Keratinocyte (primary cell): ENCODE results near the gene SLC49A4.

Experiments used
- EZH2 ChIP-seq: IDR thresholded peaks from one replicate; pipeline ENCODE4 v1.6.1; 2012; ENCODE audit warnings: inconsistent platforms, mild to moderate bottlenecking, low read length, moderate library complexity
- TF ChIP-seq, protein P1 (sequence below), 3 experiments: IDR thresholded peaks in 1 of 3; conservative IDR thresholded peaks in 1 of 3; optimal IDR thresholded peaks in 1 of 3; 2 replicates in 2 of 3; 3 replicates in 1 of 3; pipeline versions ENCODE3 to v1.5.1; 2011; ENCODE audit warnings: low read length in 3 of 3, mild to moderate bottlenecking in 3 of 3, moderate library complexity in 2 of 3, control low read depth in 1 of 3, inconsistent platforms in 1 of 3; ENCODE audit not compliant: insufficient read depth in 2 of 3; ENCODE audit errors: extremely low read depth in 1 of 3

DNA sequence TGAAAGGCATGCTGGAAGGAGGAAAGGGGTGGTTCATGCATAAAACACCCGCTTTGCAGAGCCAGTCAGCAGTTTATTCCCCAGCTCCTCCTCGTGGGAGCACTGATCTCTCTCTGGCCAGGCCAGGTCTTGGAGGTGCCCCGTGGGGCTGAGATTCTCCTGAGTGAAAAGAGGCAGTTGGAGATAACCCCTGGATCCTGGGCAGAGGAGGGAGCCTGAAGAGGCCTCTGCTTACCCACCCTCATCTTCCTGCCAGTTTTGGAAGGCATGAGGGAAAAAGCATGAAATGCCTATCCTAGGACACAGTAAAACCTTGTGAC lies 124.4 kb downstream of the SLC49A4 start:
- TF ChIP-seq, protein P1, sequence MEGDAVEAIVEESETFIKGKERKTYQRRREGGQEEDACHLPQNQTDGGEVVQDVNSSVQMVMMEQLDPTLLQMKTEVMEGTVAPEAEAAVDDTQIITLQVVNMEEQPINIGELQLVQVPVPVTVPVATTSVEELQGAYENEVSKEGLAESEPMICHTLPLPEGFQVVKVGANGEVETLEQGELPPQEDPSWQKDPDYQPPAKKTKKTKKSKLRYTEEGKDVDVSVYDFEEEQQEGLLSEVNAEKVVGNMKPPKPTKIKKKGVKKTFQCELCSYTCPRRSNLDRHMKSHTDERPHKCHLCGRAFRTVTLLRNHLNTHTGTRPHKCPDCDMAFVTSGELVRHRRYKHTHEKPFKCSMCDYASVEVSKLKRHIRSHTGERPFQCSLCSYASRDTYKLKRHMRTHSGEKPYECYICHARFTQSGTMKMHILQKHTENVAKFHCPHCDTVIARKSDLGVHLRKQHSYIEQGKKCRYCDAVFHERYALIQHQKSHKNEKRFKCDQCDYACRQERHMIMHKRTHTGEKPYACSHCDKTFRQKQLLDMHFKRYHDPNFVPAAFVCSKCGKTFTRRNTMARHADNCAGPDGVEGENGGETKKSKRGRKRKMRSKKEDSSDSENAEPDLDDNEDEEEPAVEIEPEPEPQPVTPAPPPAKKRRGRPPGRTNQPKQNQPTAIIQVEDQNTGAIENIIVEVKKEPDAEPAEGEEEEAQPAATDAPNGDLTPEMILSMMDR (optimal IDR thresholded peaks at IDR 0.05 in 1 of 3, IDR thresholded peaks at IDR 0.05 in 1 of 3, conservative IDR thresholded peaks at IDR 0.05 in 1 of 3; ENCODE audit: extremely low read depth in 1 of 3, insufficient read depth in 2 of 3, low read length in 3 of 3): no peak
- no peak for TF ChIP-seq EZH2
